Measurements from ENCODE around the gene RBM41.

DNA sequence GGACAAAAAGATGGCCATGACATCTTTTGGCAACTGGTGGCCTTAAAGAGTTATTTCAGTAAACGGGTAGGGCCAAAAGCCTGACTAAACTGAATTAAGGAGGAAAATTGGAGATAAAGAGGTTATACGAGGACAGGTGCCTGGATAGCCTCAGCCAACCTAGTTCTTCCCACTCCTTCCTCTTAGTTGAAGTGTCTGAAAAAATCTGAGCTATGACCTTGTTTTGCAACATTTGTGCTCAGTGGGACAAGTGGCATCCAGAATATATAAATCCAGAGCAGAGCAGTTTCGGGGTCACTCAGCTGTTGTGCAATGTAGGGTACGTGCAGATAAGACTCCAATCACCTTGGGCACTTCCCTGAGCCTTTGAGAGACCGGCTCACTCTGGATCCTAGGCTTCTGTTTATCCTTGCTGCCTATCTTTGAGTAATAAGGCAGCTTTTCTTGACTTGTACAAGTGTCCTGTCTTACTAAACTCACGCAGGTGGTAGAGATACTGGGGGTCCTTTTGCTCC is 68.4 kb downstream of the RBM41 start:
- no peak for TF ChIP-seq POLR2A (IDR thresholded peaks at IDR 0.05)
- TF ChIP-seq, protein P1, sequence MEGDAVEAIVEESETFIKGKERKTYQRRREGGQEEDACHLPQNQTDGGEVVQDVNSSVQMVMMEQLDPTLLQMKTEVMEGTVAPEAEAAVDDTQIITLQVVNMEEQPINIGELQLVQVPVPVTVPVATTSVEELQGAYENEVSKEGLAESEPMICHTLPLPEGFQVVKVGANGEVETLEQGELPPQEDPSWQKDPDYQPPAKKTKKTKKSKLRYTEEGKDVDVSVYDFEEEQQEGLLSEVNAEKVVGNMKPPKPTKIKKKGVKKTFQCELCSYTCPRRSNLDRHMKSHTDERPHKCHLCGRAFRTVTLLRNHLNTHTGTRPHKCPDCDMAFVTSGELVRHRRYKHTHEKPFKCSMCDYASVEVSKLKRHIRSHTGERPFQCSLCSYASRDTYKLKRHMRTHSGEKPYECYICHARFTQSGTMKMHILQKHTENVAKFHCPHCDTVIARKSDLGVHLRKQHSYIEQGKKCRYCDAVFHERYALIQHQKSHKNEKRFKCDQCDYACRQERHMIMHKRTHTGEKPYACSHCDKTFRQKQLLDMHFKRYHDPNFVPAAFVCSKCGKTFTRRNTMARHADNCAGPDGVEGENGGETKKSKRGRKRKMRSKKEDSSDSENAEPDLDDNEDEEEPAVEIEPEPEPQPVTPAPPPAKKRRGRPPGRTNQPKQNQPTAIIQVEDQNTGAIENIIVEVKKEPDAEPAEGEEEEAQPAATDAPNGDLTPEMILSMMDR (IDR thresholded peaks at IDR 0.05), result no peak
